Body of pancreas (tissue), 4 donors: ENCODE results near the gene APRT. TPM values are rescaled to one million over a fixed set of nuclear protein-coding genes. Genes with fewer than 3 reads are reported as not detected.

ENCODE experiments used
- ATAC-seq: fragments of 150-250 bp; one replicate; pipeline ENCODE4 v1.9.1; 2016
- DNase-seq, 4 donors: peaks; one replicate each; pipeline ENCODE4 v3.0.0-alpha.2; 2019
- H3K27ac ChIP-seq, 4 donors: fragments of 200-600 bp; sonication (generic); 1 replicate in 3 of 4; 2 replicates in 1 of 4; pipeline versions ENCODE4 v1.5.1 to v1.6.1; 2016 to 2019; ENCODE audit warnings: mild to moderate bottlenecking in 1 of 4, mixed read lengths in 1 of 4, moderate library complexity in 1 of 4
- H3K27me3 ChIP-seq, 2 donors: fragments of 200-600 bp; sonication (generic); one replicate each; pipeline ENCODE4 v1.6.0; 2016; ENCODE audit warnings: mild to moderate bottlenecking in 1 of 2
- H3K36me3 ChIP-seq, 2 donors: fragments of 200-600 bp; sonication (generic); replicated peaks in 1 of 2; 2 replicates each; pipeline ENCODE4 v1.5.1; 2016; ENCODE audit warnings: low read depth in 2 of 2; ENCODE audit not compliant: insufficient read depth in 1 of 2
- H3K4me1 ChIP-seq: fragments of 200-600 bp; sonication (generic); one replicate; pipeline ENCODE4 v1.6.0; 2016
- H3K4me3 ChIP-seq, 2 donors: fragments of 200-600 bp; sonication (generic); 1 replicate in 1 of 2; 2 replicates in 1 of 2; pipeline ENCODE4 v1.5.1; 2016 to 2019
- H3K9me3 ChIP-seq, 3 donors: fragments of 200-600 bp; sonication (generic); 1 replicate in 2 of 3; 2 replicates in 1 of 3; pipeline ENCODE4 v1.5.1; 2016
- POLR2A ChIP-seq, 3 donors: fragments of 450-650 bp; IDR thresholded peaks; one replicate each; pipeline ENCODE4 v1.6.1; 2016; ENCODE audit warnings: antibody characterized with exemption in 3 of 3, mild to moderate bottlenecking in 2 of 3
- WGBS, 2 donors: methylation state at CpG; one replicate each; pipeline ENCODE4 v1.1.5; 2017; 5-methylcytosine and 5-hydroxymethylcytosine counted together
- intact Hi-C: fragments of 100-400 bp; cut with DNase I; formaldehyde crosslinking; loops from one replicate; pipeline ENCODE4 v1.15.1; 2023
- total RNA-seq, 2 donors: library from RNA; depleted of rRNA; stranded (reverse); fragments of >200 nt; gene quantifications; one replicate each; pipeline ENCODE4 v1.1.0, GENCODE V29; 2016
- TF ChIP-seq, protein P1 (sequence below), 7 experiments: fragments of 450-650 bp in 4 of 7; fragments of 200-600 bp in 3 of 7; sonication (generic) in 3 of 7; IDR thresholded peaks; one replicate each; pipeline ENCODE4 v1.5.1; 2016 to 2019; ENCODE audit warnings: antibody characterized with exemption in 7 of 7

The APRT gene
- total RNA-seq, 2 donors from 2014 or later, result 95.9 to 104 TPM

DNA sequence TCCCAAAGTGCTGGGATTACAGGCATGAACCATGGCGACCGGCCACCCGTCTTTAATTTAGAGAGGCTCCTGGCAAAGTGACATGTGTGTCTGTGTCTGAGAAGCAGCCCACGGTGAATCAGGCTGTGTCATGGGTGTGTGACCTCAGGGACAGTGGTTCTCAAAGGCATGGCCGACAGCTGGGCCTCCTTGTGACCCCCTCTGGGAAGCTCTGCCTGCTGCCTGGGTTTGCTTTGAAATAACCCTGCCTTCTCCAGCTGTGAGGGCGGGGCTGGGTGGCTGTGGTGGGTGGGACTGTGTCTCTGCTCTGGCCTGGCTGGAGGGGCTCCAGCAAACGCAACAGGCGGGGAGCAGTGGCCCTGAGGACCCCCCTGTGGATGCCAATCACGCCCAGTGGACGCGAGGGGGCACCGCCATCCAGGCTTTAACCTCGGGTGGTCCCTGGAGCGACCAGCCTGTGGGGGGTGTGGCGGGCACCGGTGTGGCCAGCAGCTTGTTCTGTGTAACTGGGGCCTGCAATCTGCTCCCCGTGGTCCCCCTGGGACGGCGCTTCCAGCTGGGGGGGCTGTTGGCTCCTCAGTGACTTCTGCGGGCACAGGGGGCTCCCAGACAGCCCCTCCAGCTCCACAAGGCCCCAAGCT lies 8.8 kb upstream of the APRT start:
- ATAC-seq (no peak), DNase-seq (no peak)
- H3K4me3 ChIP-seq, result no peak overlapping the region
- H3K9me3 ChIP-seq, result no peaks in the 10 kb centered on the region
- intact Hi-C loops, result no loop called here
- peaks cover 0 to 4% of the 10 kb centered on the region in 2 donors for H3K36me3 ChIP-seq
- H3K27ac ChIP-seq, result no peak overlapping the region
- TF ChIP-seq, protein P1, sequence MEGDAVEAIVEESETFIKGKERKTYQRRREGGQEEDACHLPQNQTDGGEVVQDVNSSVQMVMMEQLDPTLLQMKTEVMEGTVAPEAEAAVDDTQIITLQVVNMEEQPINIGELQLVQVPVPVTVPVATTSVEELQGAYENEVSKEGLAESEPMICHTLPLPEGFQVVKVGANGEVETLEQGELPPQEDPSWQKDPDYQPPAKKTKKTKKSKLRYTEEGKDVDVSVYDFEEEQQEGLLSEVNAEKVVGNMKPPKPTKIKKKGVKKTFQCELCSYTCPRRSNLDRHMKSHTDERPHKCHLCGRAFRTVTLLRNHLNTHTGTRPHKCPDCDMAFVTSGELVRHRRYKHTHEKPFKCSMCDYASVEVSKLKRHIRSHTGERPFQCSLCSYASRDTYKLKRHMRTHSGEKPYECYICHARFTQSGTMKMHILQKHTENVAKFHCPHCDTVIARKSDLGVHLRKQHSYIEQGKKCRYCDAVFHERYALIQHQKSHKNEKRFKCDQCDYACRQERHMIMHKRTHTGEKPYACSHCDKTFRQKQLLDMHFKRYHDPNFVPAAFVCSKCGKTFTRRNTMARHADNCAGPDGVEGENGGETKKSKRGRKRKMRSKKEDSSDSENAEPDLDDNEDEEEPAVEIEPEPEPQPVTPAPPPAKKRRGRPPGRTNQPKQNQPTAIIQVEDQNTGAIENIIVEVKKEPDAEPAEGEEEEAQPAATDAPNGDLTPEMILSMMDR (IDR thresholded peaks at IDR 0.05), result no peak
- TF ChIP-seq POLR2A (IDR thresholded peaks at IDR 0.05), result no peak
- no peaks in the 10 kb centered on the region for H3K27me3 ChIP-seq
- WGBS, 2 donors, result 89 to 100% methylated on average over 6 to 20 of the region's 20 CpGs
- no peaks in the 10 kb centered on the region for H3K4me1 ChIP-seq

DNA sequence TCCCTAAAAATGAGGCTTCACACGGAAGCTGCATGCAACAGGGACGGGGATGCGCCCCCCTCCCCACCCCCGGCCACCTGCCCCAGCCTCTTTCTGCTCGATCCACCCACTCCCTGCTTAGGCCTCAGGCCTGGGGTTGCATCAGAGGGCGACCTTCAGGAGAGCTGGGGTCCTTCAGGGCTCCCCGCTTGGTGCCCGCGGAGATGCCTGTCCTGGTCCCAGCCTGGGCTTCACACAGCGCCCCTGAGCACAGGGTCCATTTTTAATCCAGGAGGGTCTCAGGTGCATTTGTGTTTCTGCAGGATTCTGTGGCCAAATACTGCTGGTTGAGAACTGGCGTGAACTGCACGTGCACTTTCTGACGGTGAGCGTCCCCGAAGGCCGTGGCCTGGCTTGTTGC lies 7.4 kb upstream of the APRT start:
- H3K27me3 ChIP-seq, result no peaks in the 10 kb centered on the region
- H3K4me1 ChIP-seq, result no peaks in the 10 kb centered on the region
- ATAC-seq (no peak), DNase-seq (no peak)
- no peak overlapping the region for H3K4me3 ChIP-seq
- no peak for TF ChIP-seq POLR2A (IDR thresholded peaks at IDR 0.05)
- TF ChIP-seq, protein P1 (IDR thresholded peaks at IDR 0.05), result no peak
- no peaks in the 10 kb centered on the region for H3K9me3 ChIP-seq
- intact Hi-C loops, result loop anchor here (10.0 kb wide), 1 partner anchor 396 kb away; the partner anchor contains the start of gene ZNF778
- peaks cover 0 to 4% of the 10 kb centered on the region in 2 donors for H3K36me3 ChIP-seq
- 74 to 80% methylated on average over 8 to 15 of the region's 16 CpGs for WGBS, 2 donors
- no peak overlapping the region for H3K27ac ChIP-seq

DNA sequence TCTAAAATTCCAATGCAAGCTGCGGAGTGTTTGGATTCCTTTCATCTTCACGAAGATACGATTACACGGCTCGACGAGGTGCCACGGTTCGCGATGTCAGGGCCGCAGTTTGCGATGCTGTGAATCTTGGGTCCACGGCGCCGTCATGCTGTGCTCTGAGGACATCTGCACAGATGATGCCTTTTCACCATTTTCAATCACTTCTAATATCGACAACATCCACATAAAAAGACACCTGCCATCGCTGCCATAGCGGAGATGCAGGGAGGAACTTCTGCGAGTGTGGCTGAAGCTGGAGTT lies 6.8 kb upstream of the APRT start:
- intact Hi-C loops, result loop anchor here (10.0 kb wide), 1 partner anchor 396 kb away; the partner anchor contains the start of gene ZNF778
- DNase-seq, result no peak
- H3K27me3 ChIP-seq, result no peaks in the 10 kb centered on the region

DNA sequence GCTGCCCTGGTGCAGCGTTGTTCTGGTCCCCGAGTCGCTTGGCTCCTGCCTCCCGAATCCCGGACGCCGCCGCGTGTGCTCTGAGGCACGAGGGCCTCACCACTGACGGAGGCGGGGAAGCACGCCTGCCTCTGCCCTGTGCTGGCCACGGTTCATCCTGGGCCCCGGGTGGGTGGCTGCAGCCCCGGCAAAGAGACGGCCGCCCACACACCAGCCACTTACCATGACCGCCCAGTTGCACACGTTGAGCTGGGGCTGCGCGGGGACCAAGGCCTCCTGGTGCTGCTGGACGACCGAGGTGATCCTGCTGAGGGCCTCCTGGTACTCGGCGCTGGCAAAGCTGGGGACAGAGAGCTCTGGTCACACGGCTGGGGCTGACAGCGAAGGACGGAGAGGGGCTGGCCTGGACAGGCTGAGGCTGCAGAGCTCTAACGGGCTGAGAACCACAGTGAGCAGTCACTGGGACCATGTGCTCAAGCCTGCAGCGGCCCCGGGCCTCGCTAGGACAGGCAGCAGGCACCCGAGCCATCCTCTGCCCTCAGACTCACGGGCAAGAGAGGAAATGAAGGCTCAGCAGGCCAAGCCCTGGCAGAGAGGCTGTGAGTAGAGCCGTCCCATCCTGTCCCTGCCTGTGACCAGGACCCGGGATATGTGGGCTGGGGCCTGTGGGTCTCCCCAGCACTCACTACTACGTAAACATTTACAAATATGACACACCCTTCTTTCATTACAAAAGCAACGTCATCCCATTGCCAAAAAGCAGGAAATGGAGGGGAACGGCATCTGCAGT lies 6.3 kb upstream of the APRT start:
- DNase-seq (no peak), ATAC-seq (no peak)
- TF ChIP-seq, protein P1 (IDR thresholded peaks at IDR 0.05), result no peak
- TF ChIP-seq POLR2A (IDR thresholded peaks at IDR 0.05), result no peak
- H3K4me1 ChIP-seq, result peaks cover 5% of the 10 kb centered on the region
- no peaks in the 10 kb centered on the region for H3K9me3 ChIP-seq
- intact Hi-C loops, result loop anchor here (10.0 kb wide), 1 partner anchor 397 kb away; the partner anchor contains the start of gene ZNF778
- H3K4me3 ChIP-seq, result no peak overlapping the region
- H3K27me3 ChIP-seq, result no peaks in the 10 kb centered on the region
- H3K36me3 ChIP-seq, result peaks cover 0 to 4% of the 10 kb centered on the region in 2 donors
- 76 to 83% methylated on average over 7 to 40 of the region's 40 CpGs for WGBS, 2 donors
- H3K27ac ChIP-seq, result no peak overlapping the region

More for the DNA sequence above, 6.8 kb upstream of the APRT start:
- Histone ChIP-seq H3K4me3 (no peak overlapping the region), H3K27ac (no peak overlapping the region), H3K4me1 (no peaks in the 10 kb centered on the region), H3K36me3 (peaks cover 0 to 4% of the 10 kb centered on the region in 2 donors), H3K9me3 (no peaks in the 10 kb centered on the region)
- WGBS, 2 donors, result 86 to 87% methylated on average over 18 of the region's 18 CpGs
- ATAC-seq, result no peak
- TF ChIP-seq, protein P1 (IDR thresholded peaks at IDR 0.05), result no peak
- TF ChIP-seq POLR2A (IDR thresholded peaks at IDR 0.05), result no peak
